HPDE6-E6E7 (cell line): ENCODE results near the gene ZC3HAV1.
"Not testable (repeated sequence)": the region's sequence is repeated elsewhere in the genome, so short reads cannot be mapped to it uniquely, and the experiment has no call there.

Experiments used
- DNase-seq: peaks from one replicate; pipeline ENCODE4 v3.0.0; 2011; ENCODE audit warnings: missing footprints; ENCODE audit errors: extremely low spot score

ZC3HAV1 gene

GRCh38 chr7:139109188-139109982 lies at the start of gene ZC3HAV1:
Gene ZC3HAV1 (minus strand): TSS chr7:139109720. CDS start chr7:139109331, 389 bp downstream.
- DNase-seq: peak; percentile 82

- DNase-seq: no peak
Observed at GRCh38 chr7:139153832-139154231, 44.3 kb upstream of the ZC3HAV1 start.

GRCh38 chr7:139152149-139152548 lies 42.6 kb upstream of the ZC3HAV1 start:
- DNase-seq: no peak

GRCh38 chr7:139139150-139139549 lies 29.6 kb upstream of the ZC3HAV1 start:
- no peak for DNase-seq

- peak; percentile 81 for DNase-seq
Observed at GRCh38 chr7:139133335-139134139, 24.0 kb upstream of the ZC3HAV1 start.

GRCh38 chr7:139132887-139133286 lies 23.4 kb upstream of the ZC3HAV1 start:
- DNase-seq: no peak

- no peak for DNase-seq
Observed at GRCh38 chr7:139131601-139132041, 22.1 kb upstream of the ZC3HAV1 start.

GRCh38 chr7:139129814-139130213 lies 20.3 kb upstream of the ZC3HAV1 start:
- not testable (repeated sequence) for DNase-seq

- no peak for DNase-seq
Observed at GRCh38 chr7:139127648-139128047, 18.1 kb upstream of the ZC3HAV1 start.

- no peak for DNase-seq
Observed at GRCh38 chr7:139125657-139126056, 16.1 kb upstream of the ZC3HAV1 start.

- not testable (repeated sequence) for DNase-seq
Observed at GRCh38 chr7:139124995-139125394, 15.5 kb upstream of the ZC3HAV1 start.

- DNase-seq: no peak
Observed at GRCh38 chr7:139124084-139124914, 14.8 kb upstream of the ZC3HAV1 start.

GRCh38 chr7:139119486-139119849 lies 9.9 kb upstream of the ZC3HAV1 start:
- no peak for DNase-seq

- DNase-seq: no peak
Observed at GRCh38 chr7:139118805-139119485, 9.4 kb upstream of the ZC3HAV1 start.

GRCh38 chr7:139118234-139118804 lies 8.8 kb upstream of the ZC3HAV1 start:
- peak; percentile 86 for DNase-seq

- DNase-seq: no peak
Observed at GRCh38 chr7:139117599-139118233, 8.2 kb upstream of the ZC3HAV1 start.

GRCh38 chr7:139116999-139117398 lies 7.5 kb upstream of the ZC3HAV1 start:
- no peak for DNase-seq

- no peak for DNase-seq
Observed at GRCh38 chr7:139115104-139115503, 5.6 kb upstream of the ZC3HAV1 start.

GRCh38 chr7:139114585-139114984 lies 5.1 kb upstream of the ZC3HAV1 start:
- DNase-seq: no peak

- no peak for DNase-seq
Observed at GRCh38 chr7:139114018-139114417, 4.5 kb upstream of the ZC3HAV1 start.
